Gastroesophageal sphincter (tissue), 4 donors: ENCODE data around the gene APOL2. TPM values are rescaled to one million over a fixed set of nuclear protein-coding genes. Genes with fewer than 3 reads are reported as not detected.
A peak's percentile ranks its signal among the peaks of the same experiment; 100 is the strongest.

Experiments used
- ATAC-seq: fragments of 150-250 bp; one replicate; pipeline ENCODE4 v1.9.1; 2016; ENCODE audit warnings: mild to moderate bottlenecking, moderate library complexity
- H3K27ac ChIP-seq, 4 donors: fragments of 200-600 bp; sonication (generic) in 3 of 4; 1 replicate in 3 of 4; 2 replicates in 1 of 4; pipeline ENCODE4 v1.5.1; 2016 to 2019
- H3K27me3 ChIP-seq: fragments of 200-600 bp; sonication (generic); one replicate; pipeline ENCODE4 v1.5.1; 2019
- H3K36me3 ChIP-seq, 2 donors: fragments of 200-600 bp; sonication (generic); one replicate each; pipeline ENCODE4 v1.5.1; 2019; ENCODE audit warnings: control low read depth in 1 of 2
- H3K4me1 ChIP-seq, 3 donors: fragments of 200-600 bp; sonication (generic); 1 replicate in 2 of 3; 2 replicates in 1 of 3; pipeline ENCODE4 v1.5.1; 2016 to 2019; ENCODE audit warnings: control low read depth in 2 of 3
- H3K4me3 ChIP-seq, 2 donors: fragments of 200-600 bp; sonication (generic); one replicate each; pipeline ENCODE4 v1.5.1; 2019; ENCODE audit warnings: mild to moderate bottlenecking in 1 of 2, moderate library complexity in 1 of 2
- H3K9me3 ChIP-seq, 3 donors: fragments of 200-600 bp; sonication (generic); one replicate each; pipeline ENCODE4 v1.5.1; 2017 to 2019; ENCODE audit warnings: control low read depth in 2 of 3
- EP300 ChIP-seq: sonication (generic); formaldehyde crosslinking; IDR thresholded peaks from one replicate; pipeline ENCODE4 v1.6.1; 2017; ENCODE audit warnings: antibody characterized with exemption, mild to moderate bottlenecking
- POLR2A ChIP-seq, 2 donors: fragments of 450-650 bp; IDR thresholded peaks; one replicate each; pipeline ENCODE4 v1.6.1; 2017; ENCODE audit warnings: antibody characterized with exemption in 2 of 2, mild to moderate bottlenecking in 2 of 2, moderate library complexity in 1 of 2
- POLR2AphosphoS5 ChIP-seq: sonication (generic); formaldehyde crosslinking; IDR thresholded peaks from one replicate; pipeline ENCODE4 v1.6.1; 2017; ENCODE audit warnings: antibody characterized with exemption
- WGBS, 2 donors: methylation state at CpG; one replicate each; pipeline ENCODE4 v1.1.5; 2018; ENCODE audit warnings: low coverage in 1 of 2; 5-methylcytosine and 5-hydroxymethylcytosine counted together
- total RNA-seq, 4 donors: library from RNA; depleted of rRNA; stranded (reverse); fragments of >200 nt; gene quantifications; one replicate each; pipeline ENCODE4 v1.1.0, GENCODE V29; 2016
- TF ChIP-seq, protein P1 (sequence below), 4 experiments: fragments of 200-600 bp in 2 of 4; fragments of 450-650 bp in 2 of 4; sonication (generic) in 1 of 4; IDR thresholded peaks; one replicate each; pipeline ENCODE4 v1.5.1; 2017 to 2019; ENCODE audit warnings: antibody characterized with exemption in 4 of 4, mild to moderate bottlenecking in 2 of 4, moderate library complexity in 2 of 4

Gene APOL2
- total RNA-seq, 4 donors from 2014 or later, result 29.1 to 40.9 (median 35.0) TPM

DNA sequence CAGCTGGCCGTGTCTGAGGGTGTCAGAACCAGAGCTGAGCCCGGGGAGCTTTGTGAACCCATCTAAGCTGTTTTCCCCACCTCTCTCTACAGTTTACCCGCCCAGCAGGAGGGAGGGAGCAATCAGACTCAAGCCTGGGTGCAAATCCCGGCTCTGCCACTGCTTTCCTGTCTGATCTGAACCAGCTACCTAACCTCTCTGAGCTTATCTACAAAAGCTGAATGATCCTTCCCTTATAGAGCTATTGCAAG, 252 bp downstream of the APOL2 start:
- Histone ChIP-seq H3K9me3 (no peaks in the 10 kb centered on the region), H3K36me3 (no peaks in the 10 kb centered on the region), H3K4me1 (peaks cover 0 to 65% (median 38%) of the 10 kb centered on the region in 3 donors), H3K27me3 (no peaks in the 10 kb centered on the region), H3K27ac (peak overlapping the region; percentile 85 to 94 (median 90)), H3K4me3 (peak overlapping the region; percentile 63 to 84)
- ATAC-seq, result peak; percentile 23
- 0% methylated on average over 3 of the region's 4 CpGs; no CpG with 5 or more reads in 1 of the 2 donors for WGBS, 2 donors
- TF ChIP-seq, protein P1, sequence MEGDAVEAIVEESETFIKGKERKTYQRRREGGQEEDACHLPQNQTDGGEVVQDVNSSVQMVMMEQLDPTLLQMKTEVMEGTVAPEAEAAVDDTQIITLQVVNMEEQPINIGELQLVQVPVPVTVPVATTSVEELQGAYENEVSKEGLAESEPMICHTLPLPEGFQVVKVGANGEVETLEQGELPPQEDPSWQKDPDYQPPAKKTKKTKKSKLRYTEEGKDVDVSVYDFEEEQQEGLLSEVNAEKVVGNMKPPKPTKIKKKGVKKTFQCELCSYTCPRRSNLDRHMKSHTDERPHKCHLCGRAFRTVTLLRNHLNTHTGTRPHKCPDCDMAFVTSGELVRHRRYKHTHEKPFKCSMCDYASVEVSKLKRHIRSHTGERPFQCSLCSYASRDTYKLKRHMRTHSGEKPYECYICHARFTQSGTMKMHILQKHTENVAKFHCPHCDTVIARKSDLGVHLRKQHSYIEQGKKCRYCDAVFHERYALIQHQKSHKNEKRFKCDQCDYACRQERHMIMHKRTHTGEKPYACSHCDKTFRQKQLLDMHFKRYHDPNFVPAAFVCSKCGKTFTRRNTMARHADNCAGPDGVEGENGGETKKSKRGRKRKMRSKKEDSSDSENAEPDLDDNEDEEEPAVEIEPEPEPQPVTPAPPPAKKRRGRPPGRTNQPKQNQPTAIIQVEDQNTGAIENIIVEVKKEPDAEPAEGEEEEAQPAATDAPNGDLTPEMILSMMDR (IDR thresholded peaks at IDR 0.05), result no peak
- TF ChIP-seq POLR2AphosphoS5, result no peak
- no peak for TF ChIP-seq POLR2A (IDR thresholded peaks at IDR 0.05)
- no peak for TF ChIP-seq EP300

DNA sequence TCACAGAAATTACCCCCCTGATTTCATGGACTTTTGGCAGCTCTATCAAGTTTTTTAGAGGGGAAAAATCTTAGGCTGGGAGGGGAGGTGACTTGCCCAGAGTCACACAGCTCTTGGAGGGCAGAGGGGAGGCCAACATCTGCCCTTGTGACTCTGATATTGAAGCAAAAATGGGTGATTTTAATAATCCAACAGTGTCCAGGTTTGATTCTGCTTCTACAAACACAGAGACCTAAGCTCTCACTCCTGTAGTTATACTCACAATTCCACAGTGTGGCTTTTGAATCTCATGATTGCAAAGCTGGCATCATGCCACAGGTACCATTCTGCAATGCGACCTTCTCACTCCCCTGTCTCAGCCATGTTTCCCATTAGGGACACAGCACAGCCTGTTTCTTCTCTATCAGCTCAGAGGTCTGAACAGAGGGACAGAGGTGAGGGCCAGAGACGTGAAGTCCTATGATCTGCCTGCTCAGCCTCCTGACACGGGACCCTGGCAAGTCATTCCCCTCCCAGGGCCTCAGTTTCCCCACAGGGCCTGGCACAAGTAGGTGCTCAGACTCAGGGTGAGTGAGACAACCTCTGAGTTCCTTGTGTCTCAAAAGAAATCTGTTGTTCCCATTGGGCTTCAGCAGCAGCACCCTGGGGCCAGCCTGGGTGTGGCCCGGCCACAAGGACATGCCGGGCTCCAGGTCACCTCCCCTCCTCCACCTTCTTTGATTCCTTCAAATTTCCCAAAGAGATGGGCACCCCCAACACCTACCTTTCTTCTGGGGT, 766 bp downstream of the APOL2 start:
- peaks cover 0 to 3% of the 10 kb centered on the region in 2 donors for H3K36me3 ChIP-seq
- WGBS, 2 donors, result 0 to 10% methylated on average over 1 to 4 of the region's 5 CpGs
- peak; percentile 16 for ATAC-seq
- H3K9me3 ChIP-seq, result no peaks in the 10 kb centered on the region
- TF ChIP-seq EP300, result no peak
- TF ChIP-seq, protein P1 (IDR thresholded peaks at IDR 0.05), result no peak
- no peak for TF ChIP-seq POLR2AphosphoS5
- no peak for TF ChIP-seq POLR2A (IDR thresholded peaks at IDR 0.05)
- H3K4me3 ChIP-seq, result peak overlapping the region; percentile 63 to 84
- H3K27ac ChIP-seq, result peak overlapping the region; percentile 85 to 94 (median 90)
- H3K27me3 ChIP-seq, result no peaks in the 10 kb centered on the region
- peaks cover 0 to 63% (median 33%) of the 10 kb centered on the region in 3 donors for H3K4me1 ChIP-seq

DNA sequence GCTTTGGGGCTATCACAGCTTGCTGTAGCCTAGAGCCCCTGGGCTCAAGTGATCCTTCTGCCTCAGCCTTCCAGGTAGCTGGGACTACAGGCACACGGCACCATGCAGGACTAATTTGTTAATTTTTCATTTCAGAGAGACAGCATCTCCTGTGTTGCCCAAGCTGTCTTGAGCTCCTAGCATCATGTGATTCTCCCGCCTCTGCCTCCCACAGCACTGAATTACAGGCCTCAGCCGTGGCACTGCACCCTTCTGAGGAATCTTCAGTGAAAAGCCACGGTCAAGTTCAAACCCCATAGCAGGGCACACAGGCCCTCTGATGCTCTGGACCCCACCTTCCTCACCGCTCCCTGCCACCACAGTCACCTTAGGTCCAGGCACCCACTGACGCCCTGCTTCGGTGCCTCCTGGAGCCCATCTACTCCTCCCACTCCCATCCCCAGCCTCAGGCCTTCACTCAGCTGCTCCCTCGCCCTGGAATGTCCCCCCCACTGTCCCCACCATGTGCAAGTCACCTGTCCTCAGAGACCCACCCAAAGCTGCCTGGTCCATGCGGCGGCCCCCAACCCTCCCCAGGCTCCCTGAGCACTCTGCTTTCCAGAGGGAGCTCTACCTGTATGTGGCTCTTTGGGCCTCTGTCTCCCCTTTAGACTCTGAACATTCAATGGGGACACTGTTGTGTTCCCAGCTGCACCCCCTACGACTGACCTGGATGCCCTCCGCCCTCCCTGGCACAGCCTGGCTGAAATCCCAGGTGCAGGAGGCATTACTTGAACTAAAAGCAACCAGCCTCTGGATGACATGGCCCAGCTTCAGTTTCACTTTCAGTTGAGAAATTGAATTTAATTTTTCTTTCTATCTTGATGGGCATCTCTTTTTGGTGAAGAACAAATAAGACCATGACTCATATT, 1.6 kb downstream of the APOL2 start:
- TF ChIP-seq EP300 (no peak), POLR2AphosphoS5 (no peak), POLR2A (IDR thresholded peaks at IDR 0.05) (no peak)
- TF ChIP-seq, protein P1 (IDR thresholded peaks at IDR 0.05), result no peak
- no peak for ATAC-seq
- H3K27ac ChIP-seq, result peak overlapping the region; percentile 85 to 94 (median 90)
- peak overlapping the region; percentile 63 to 84 for H3K4me3 ChIP-seq
- H3K4me1 ChIP-seq, result peaks cover 0 to 64% (median 33%) of the 10 kb centered on the region in 3 donors
- peaks cover 0 to 12% of the 10 kb centered on the region in 2 donors for H3K36me3 ChIP-seq
- 68 to 94% methylated on average over 3 to 10 of the region's 12 CpGs for WGBS, 2 donors
- H3K27me3 ChIP-seq, result no peaks in the 10 kb centered on the region
- no peaks in the 10 kb centered on the region for H3K9me3 ChIP-seq

DNA sequence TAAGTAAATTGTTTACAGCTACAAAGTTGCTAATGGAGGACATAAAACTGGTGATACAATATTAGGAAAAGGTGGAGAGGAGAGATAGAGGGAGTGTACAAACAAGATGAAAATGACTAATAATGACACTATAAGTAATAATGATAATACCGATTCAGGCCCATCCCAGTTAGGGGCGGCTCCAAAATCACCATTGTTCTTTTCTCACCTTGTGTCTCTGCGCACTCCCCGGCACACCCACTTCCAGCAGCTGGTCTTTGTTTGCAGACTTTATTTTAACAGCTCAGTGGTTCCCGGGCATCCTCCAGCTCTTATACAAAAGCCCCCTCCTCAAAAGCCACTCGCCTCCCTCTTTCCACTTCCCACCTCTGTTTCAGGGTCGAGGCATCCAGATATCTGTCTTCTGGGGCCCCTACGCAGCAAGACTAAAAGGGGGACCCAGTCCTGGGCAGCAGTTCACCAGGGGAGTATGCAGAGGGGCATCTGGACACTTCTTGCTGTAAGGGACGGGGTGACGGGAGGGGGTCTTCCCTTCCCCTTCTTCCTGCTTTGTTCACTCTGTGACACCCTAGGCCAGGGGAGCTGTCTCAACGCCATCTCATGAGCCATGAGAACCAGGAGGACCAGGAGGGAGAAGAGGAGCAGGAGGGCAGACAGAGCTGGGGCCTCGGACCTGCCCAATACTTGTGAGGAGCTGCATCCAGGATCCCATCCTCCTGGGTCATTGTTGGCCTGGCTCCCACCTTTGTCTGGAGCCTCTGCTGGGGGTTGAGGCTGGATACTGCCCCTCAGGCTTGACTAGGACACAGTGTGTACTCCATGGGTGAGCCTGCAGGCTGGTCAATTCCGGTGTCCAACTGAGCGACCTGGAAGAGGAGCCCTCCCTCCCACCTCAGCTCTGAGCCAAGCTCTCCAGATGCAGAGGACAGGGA, 2.7 kb downstream of the APOL2 start:
- Histone ChIP-seq H3K27me3 (no peaks in the 10 kb centered on the region), H3K9me3 (no peaks in the 10 kb centered on the region), H3K27ac (peak overlapping the region in 3 of 4 donors; percentile 85 to 94 (median 89)), H3K4me3 (peak overlapping the region in 1 of 2 donors; percentile 63), H3K36me3 (peaks cover 0 to 22% of the 10 kb centered on the region in 2 donors), H3K4me1 (peaks cover 0 to 64% (median 33%) of the 10 kb centered on the region in 3 donors)
- TF ChIP-seq EP300, result no peak
- TF ChIP-seq, protein P1 (IDR thresholded peaks at IDR 0.05), result no peak
- no peak for TF ChIP-seq POLR2AphosphoS5
- no peak for TF ChIP-seq POLR2A (IDR thresholded peaks at IDR 0.05)
- WGBS, 2 donors, result 64 to 78% methylated on average over 3 to 11 of the region's 14 CpGs
- no peak for ATAC-seq
